IPS DF 4.7 (cell line): Measurements from ENCODE around the gene IGFBP4.
"Not testable (repeated sequence)": the region's sequence is repeated elsewhere in the genome, so short reads cannot be mapped to it uniquely, and the experiment has no call there.

Experiments
- DNase-seq: peaks from one replicate; pipeline ENCODE4 v3.0.0-alpha.2; 2013; ENCODE audit warnings: low spot score; ENCODE audit errors: extremely low read depth

Gene IGFBP4

DNA sequence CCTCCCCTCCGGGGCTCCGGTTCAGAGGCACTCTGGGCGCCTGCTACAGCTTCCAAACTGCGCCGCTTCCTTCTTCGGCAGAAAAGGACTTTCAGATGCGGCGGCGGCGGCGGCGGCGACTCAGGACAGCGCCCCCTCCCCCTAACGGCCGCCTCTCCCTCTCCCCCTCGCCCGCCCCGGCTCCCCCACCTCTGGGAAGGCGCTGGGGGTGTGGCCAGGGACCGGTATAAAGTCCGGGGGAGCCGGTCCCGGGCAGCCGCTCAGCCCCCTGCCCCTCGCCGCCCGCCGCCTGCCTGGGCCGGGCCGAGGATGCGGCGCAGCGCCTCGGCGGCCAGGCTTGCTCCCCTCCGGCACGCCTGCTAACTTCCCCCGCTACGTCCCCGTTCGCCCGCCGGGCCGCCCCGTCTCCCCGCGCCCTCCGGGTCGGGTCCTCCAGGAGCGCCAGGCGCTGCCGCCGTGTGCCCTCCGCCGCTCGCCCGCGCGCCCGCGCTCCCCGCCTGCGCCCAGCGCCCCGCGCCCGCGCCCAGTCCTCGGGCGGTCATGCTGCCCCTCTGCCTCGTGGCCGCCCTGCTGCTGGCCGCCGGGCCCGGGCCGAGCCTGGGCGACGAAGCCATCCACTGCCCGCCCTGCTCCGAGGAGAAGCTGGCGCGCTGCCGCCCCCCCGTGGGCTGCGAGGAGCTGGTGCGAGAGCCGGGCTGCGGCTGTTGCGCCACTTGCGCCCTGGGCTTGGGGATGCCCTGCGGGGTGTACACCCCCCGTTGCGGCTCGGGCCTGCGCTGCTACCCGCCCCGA is at the start of gene IGFBP4:
TSS of gene IGFBP4 (plus strand) at position 255 of the 792 bp plus-strand sequence. CDS start at position 541, 286 bp downstream.
- no peak for DNase-seq

GRCh38 chr17:40399185-40399584 is 44.1 kb upstream of the IGFBP4 start:
- DNase-seq: no peak

DNA sequence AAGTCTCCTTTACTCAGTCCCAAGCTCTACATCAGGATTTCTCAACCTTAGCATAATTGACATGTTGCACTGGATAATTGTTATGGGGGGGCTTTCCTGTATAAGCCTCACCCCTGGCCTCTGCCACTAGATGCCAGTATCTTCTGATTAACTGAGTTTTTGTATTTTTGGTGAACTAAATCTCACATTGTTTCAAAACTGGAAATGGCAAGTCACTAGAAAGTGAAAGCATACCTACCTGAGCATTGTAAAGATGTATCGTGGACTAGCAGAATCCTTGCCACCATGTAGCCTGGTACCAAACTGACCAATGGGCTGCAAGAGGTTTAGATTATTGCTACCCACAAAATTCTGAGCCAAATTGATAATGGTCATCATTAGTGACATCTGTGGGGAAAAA is 40.6 kb upstream of the IGFBP4 start:
- DNase-seq: no peak

- no peak for DNase-seq
Observed at GRCh38 chr17:40404003-40404402, 39.2 kb upstream of the IGFBP4 start.

DNA sequence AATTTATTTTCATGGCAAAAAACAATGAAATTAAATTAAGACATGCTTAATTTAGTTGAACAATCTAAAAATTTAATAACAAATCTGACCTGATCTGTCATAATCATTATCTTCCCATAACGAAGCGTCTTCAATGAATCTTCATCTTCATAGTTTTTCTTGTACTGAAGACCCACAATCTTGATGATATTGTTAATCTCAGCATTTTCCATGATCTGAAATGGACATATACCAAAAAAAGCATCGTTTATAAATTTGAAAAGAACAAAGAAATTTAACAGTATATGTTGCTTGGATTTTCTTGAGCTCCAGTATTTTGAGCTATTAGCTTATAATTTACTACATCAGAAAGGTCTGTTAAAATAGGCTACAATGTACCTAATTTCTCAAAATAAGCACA is 35.8 kb upstream of the IGFBP4 start:
- no peak for DNase-seq

DNA sequence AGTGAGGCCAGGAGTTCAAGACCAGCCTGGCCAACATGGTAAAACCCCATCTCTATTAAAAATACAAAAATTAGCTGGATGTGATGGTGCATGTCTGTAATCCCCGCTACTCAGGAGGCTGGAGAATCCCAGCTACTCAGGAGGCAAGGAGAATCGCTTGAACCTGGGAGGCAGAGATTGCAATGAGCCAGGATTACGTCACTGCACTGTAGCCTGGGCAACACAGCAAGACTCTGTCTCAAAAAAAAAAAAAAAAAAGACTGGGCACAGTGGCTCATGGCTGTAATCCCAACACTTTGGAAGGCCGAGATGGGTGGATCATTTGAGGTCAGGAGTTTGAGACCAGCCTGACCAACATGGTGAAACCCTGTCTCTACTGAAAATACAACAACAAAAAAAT is 33.7 kb upstream of the IGFBP4 start:
- DNase-seq: not testable (repeated sequence)

- DNase-seq: no peak
Observed at GRCh38 chr17:40410082-40410481, 33.2 kb upstream of the IGFBP4 start.

DNA sequence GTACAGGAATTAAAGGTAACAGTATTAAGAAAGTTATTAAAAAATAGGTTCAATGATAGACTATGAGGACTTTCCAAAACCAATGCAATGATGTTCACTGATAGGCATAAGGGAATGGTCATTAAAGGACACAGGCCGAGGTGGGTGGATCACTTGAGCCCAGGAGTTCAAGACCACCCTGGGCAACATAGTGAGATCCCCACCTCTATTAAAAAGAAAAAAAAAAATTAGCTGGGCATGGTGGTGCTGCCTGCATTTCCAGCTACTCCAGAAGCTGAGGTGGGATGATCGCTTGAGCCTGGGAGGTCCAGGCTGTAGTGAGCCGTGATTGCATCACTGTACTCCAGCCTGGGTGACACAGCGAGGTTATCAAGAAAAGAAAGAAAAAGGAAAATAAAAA is 31.4 kb upstream of the IGFBP4 start:
- no peak for DNase-seq

DNA sequence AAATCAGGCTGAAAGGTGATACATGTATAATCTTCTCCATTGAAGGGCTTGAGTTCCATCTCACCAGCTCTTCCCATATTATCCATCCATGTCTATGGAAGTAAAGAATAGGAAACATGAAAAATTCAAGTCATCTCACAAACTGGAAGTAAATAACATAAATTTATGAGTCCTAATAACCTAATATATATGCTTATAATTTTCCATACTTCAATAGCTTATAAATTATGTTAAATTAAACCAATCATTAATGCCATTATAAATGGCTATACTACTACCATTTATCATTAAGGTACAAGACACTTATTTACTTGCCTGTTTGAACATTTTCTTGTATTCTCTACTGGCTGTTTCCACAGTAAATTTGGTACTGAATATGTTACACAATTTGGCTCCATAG is 30.4 kb upstream of the IGFBP4 start:
- no peak for DNase-seq

DNA sequence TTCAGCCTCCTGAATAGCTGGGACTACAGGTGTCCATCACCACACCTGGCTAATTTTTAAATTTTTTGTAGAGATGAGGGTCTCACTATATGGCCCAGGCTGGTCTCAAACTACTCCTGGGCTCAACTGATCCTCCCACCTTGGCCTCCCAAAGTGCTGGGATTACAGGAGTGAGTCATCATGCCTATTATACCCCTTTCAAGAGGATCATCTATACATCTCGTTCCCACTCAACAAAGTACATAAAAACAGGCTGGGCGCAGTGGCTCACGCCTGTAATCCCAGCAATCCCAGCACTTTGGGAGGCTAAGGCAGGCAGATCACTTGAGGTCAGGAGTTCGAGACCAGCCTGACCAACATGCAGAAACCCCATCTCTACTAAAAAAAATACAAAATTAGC is 28.9 kb upstream of the IGFBP4 start:
- not testable (repeated sequence) for DNase-seq

DNA sequence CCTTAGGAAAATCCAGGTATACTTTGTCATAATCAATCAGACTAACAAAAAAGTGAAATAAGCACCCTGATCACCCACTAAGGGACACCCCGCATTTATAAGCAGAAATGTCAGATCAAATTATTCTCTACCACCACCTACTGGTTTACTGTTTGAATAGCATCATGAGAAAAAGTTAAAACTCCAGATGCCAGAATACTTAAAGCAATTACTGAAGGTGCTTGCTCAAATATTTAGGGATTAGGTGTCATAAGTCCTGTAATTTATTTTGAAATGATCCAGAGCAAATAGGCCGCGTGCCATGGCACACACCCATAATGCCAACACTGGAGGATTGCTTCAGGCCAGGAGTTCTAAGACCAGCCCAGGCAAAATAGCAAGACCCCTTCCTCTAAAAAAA is 27.9 kb upstream of the IGFBP4 start:
- no peak for DNase-seq

DNA sequence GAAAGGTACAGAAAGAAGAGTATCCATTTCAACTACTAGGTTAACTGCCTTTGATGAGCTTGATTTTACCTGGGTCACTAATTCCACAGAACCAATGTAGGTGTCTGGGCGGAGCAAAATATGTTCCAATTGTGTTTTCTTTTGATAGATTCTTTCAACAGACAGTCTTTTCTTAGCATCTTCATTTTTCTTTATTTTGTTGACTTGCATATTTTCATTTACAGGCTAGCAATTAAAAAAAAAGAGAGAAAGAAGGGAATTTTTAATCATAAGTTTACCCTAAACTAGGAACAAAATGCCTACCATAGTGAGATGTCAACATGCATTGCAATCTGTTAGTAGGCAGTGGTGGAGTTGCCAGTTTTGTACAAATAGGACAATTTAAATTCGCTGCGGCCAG is 26.6 kb upstream of the IGFBP4 start:
- DNase-seq: no peak

GRCh38 chr17:40417258-40417608 is 26.0 kb upstream of the IGFBP4 start:
- no peak for DNase-seq

DNA sequence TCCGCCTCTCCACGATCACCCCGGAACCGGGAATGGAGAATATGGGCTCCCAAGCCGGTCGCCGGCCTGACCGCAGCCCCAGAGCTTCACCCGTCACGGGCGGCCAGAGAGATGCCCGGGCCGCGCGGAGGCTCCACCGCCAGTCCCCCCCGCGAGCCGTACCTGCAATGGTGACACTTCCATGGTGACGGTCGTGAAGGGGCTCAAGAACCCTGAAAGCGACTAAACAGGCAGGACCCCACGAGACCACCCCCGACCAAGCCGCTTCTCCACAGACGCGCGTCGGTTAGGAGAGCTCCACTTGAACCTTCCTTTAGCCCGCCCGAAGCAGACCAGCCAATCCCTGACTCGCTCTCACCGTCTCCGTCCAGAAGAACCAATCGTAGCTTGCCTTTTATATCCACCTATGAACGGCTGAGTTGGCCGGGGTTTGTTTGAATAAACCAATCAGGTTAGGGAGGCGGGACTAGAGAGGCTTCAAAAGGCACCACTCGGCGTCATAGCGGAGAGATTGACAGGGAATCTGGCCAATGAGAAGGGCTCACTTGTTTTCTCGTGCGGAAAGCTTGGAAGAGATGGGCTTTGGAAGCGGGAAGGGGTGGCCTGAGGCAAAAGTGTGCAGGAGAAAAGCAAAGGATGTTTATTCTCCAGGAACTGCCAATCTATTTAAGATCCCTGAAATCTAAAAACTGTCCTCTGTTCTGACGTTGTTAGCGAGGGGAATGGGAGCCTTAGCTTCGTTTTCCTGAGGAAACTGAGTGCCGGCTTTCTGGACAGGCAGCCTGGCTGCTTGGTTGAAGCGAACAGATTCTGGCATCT is 25.4 kb upstream of the IGFBP4 start, which contains the start of gene TOP2A:
TSS of gene TOP2A (minus strand) at position 288 of the 819 bp plus-strand sequence. CDS start at position 183, 105 bp downstream.
- DNase-seq: peak; percentile 100

GRCh38 chr17:40418428-40418706 is 24.9 kb upstream of the IGFBP4 start:
- no peak for DNase-seq

GRCh38 chr17:40419559-40420331 is 23.5 kb upstream of the IGFBP4 start:
- no peak for DNase-seq

DNA sequence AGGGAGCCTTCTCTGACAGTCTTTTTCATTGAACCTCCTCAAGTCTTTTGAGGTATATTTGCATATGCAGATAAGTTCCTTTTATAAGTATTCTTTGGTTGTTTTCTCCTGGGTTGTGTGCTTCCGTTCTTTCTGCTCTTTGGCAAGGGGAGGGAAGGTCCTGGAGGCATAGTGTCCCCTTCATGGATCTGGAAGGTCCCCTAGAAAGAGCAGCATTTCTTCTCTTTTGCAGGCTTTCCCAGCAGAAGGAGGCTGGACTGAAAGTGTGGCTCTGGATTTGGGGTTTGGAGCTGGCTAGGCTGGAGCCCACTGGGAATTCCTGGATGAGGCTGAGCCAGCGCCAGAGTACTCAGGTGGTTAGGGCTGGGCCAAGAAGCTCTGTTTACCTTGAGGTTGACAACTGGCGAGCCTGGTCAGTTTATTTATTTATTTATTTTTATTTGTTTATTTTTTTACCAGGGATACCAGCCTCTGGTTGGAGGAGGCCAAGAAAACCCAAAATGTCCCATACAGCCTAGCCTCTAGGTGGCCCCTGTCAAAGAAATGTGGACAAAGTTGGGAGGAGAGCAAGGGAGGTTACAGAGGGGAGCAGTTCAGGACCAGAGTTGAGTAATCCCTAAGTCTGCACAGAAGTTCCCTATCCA is 20.1 kb upstream of the IGFBP4 start:
- DNase-seq: peak; percentile 71

GRCh38 chr17:40425741-40426140 is 17.5 kb upstream of the IGFBP4 start:
- no peak for DNase-seq

GRCh38 chr17:40427002-40427491 is 16.2 kb upstream of the IGFBP4 start:
- no peak for DNase-seq

DNA sequence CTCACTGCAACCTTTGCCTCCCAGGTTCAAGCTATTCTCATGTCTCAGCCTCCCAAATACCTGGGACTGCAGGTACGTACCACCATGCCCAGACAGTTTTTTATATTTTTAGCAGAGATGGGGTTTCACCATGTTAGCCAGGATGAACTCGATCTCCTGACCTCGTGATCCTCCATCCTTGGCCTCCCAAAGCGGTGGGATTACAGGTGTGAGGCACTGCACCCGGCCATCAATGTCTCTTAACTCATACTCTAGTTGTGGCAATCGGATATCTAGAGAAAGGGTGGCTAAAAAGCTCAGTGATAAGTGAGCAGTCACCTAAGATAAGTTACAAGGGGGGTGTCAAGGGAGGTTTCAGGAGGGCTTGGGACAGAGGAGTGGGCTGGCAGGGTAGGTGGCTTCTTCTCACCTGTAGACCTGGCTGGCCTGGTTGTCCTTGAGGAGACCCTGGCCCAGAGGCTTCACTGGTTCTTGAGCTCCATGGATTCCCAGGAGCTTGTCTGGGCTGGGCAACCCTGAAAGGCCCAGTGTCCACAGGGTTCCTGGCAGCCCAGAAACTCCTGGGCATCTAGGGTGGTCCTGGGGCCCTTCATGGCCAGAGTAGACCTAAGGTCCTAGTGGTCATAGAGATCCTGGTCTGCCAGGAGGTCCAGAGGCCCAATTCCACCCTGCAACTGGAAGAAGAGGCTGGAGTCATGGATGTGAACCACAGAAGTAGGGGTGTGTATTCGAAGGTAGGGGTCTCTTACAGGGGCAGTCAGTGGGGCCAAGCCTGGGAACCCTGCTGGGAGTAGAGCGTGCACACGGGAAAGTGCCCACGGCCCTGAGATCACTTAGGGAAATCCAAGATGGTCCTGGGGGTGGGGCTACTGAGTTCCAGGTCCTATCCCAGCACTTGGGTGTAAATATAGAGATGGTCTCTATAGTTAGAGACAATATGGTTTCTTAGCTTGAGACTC is 12.7 kb upstream of the IGFBP4 start:
- no peak for DNase-seq
